HEK293T (cell line): ENCODE results near the gene VASH2.

Experiments used
- CTCF ChIA-PET: fragments of 350-600 bp; formaldehyde crosslinking; extraction: SDS; loops from one replicate; lab custom pipeline; 2021; ENCODE audit warnings: antibody characterized with exemption, inconsistent platforms; lab: Yijun Ruan, JAX
- POLR2A ChIA-PET: fragments of 350-600 bp; formaldehyde crosslinking; extraction: SDS; loops from one replicate; lab custom pipeline; 2020; ENCODE audit warnings: antibody characterized with exemption, inconsistent platforms; lab: Yijun Ruan, JAX
- DNase-seq: peaks from one replicate; pipeline ENCODE4 v3.0.0; 2012; ENCODE audit warnings: mixed read lengths; ENCODE audit errors: extremely low spot score
- ARNT ChIP-seq: fragments of 450-650 bp; IDR thresholded peaks from 2 replicates; pipeline ENCODE4 v1.6.1; 2017; ENCODE audit warnings: mild to moderate bottlenecking
- BHLHE40 ChIP-seq: fragments of 450-650 bp; IDR thresholded peaks from 2 replicates; pipeline ENCODE4 v1.6.1; 2016; ENCODE audit warnings: mild to moderate bottlenecking, moderate library complexity, borderline replicate concordance
- CTBP1 ChIP-seq: fragments of 450-650 bp; IDR thresholded peaks from 2 replicates; pipeline ENCODE4 v1.6.1; 2016; ENCODE audit warnings: borderline replicate concordance
- ELF4 ChIP-seq: fragments of 450-650 bp; IDR thresholded peaks from 2 replicates; pipeline ENCODE4 v1.6.1; 2017; ENCODE audit warnings: antibody characterized with exemption
- FOXA1 ChIP-seq: fragments of 450-650 bp; IDR thresholded peaks from 2 replicates; pipeline ENCODE4 v1.6.1; 2016; ENCODE audit warnings: mild to moderate bottlenecking
- FOXK2 ChIP-seq: fragments of 450-650 bp; IDR thresholded peaks from 2 replicates; pipeline ENCODE4 v1.6.1; 2016; ENCODE audit warnings: mild to moderate bottlenecking
- FOXM1 ChIP-seq: fragments of 450-650 bp; IDR thresholded peaks from 2 replicates; pipeline ENCODE4 v1.6.1; 2017; ENCODE audit warnings: mild to moderate bottlenecking, borderline replicate concordance
- HDGF ChIP-seq: fragments of 450-650 bp; IDR thresholded peaks from 2 replicates; pipeline ENCODE4 v1.6.1; 2017; ENCODE audit warnings: antibody characterized with exemption, borderline replicate concordance
- L3MBTL2 ChIP-seq: fragments of 450-650 bp; conservative IDR thresholded peaks from 2 replicates; pipeline ENCODE4 v1.6.1; 2016; ENCODE audit warnings: mild to moderate bottlenecking
- LEF1 ChIP-seq: fragments of 450-650 bp; IDR thresholded peaks from 2 replicates; pipeline ENCODE4 v1.6.1; 2017; ENCODE audit warnings: mild to moderate bottlenecking, borderline replicate concordance
- NFRKB ChIP-seq: fragments of 450-650 bp; IDR thresholded peaks from 2 replicates; pipeline ENCODE4 v1.6.1; 2016; ENCODE audit warnings: mild to moderate bottlenecking, moderate library complexity
- PKNOX1 ChIP-seq: fragments of 450-650 bp; IDR thresholded peaks from 2 replicates; pipeline ENCODE4 v1.6.1; 2016
- SP1 ChIP-seq: fragments of 450-650 bp; IDR thresholded peaks from 2 replicates; pipeline ENCODE4 v1.6.1; 2017
- SUZ12 ChIP-seq: fragments of 450-650 bp; IDR thresholded peaks from 2 replicates; pipeline ENCODE4 v1.6.1; 2016; ENCODE audit warnings: mild to moderate bottlenecking
- TARDBP ChIP-seq: fragments of 450-650 bp; IDR thresholded peaks from 2 replicates; pipeline ENCODE4 v1.6.1; 2016
- ZNF384 ChIP-seq: fragments of 450-650 bp; IDR thresholded peaks from 2 replicates; pipeline ENCODE4 v1.6.1; 2016

VASH2 gene

GRCh38 chr1:212938846-212939245, 11.5 kb upstream of the VASH2 start:
- ChIA-PET CTCF (no interaction called here), POLR2A (no interaction called here)
- TF ChIP-seq BHLHE40 (no peak), PKNOX1 (no peak), NFRKB (no peak), ELF4 (no peak), SP1 (no peak)
- DNase-seq, result no peak

- TF ChIP-seq NFRKB, result no peak
- TF ChIP-seq FOXM1, result no peak
- no peak for TF ChIP-seq PKNOX1
- TF ChIP-seq CTBP1, result no peak
- TF ChIP-seq ZNF384, result no peak
- no peak for DNase-seq
- CTCF ChIA-PET, result no interaction called here
- POLR2A ChIA-PET, result no interaction called here
Observed at GRCh38 chr1:212941452-212941851, 8.9 kb upstream of the VASH2 start.

- no peak for TF ChIP-seq L3MBTL2
- TF ChIP-seq LEF1, result no peak
- no peak for TF ChIP-seq TARDBP
- no peak for DNase-seq
- POLR2A ChIA-PET, result no interaction called here
- CTCF ChIA-PET, result no interaction called here
Observed at GRCh38 chr1:212942679-212943392, 7.5 kb upstream of the VASH2 start.

- no peak for DNase-seq
- POLR2A ChIA-PET, result no interaction called here
- TF ChIP-seq FOXA1, result no peak
- no peak for TF ChIP-seq HDGF
- no peak for TF ChIP-seq PKNOX1
- TF ChIP-seq ELF4, result no peak
- TF ChIP-seq ARNT, result no peak
- TF ChIP-seq BHLHE40, result no peak
- no peak for TF ChIP-seq LEF1
- no peak for TF ChIP-seq FOXK2
- TF ChIP-seq FOXM1, result no peak
- no peak for TF ChIP-seq TARDBP
- no peak for TF ChIP-seq SP1
- CTCF ChIA-PET, result no interaction called here
Observed at GRCh38 chr1:212943393-212943710, 7.0 kb upstream of the VASH2 start.

GRCh38 chr1:212944229-212944901, 6.0 kb upstream of the VASH2 start:
- no peak for TF ChIP-seq HDGF
- no peak for TF ChIP-seq SUZ12
- no peak for TF ChIP-seq CTBP1
- no peak for TF ChIP-seq NFRKB
- no peak for TF ChIP-seq ELF4
- no peak for TF ChIP-seq ARNT
- TF ChIP-seq TARDBP, result no peak
- TF ChIP-seq FOXK2, result no peak
- no peak for TF ChIP-seq PKNOX1
- no peak for TF ChIP-seq L3MBTL2
- no peak for TF ChIP-seq BHLHE40
- no peak for TF ChIP-seq ZNF384
- no peak for TF ChIP-seq LEF1
- no peak for TF ChIP-seq FOXM1
- no peak for TF ChIP-seq SP1
- CTCF ChIA-PET, result no interaction called here
- no peak for DNase-seq
- POLR2A ChIA-PET, result no interaction called here

- DNase-seq, result no peak
- ChIA-PET POLR2A (no interaction called here), CTCF (no interaction called here)
- TF ChIP-seq LEF1, result no peak
- no peak for TF ChIP-seq SUZ12
- TF ChIP-seq L3MBTL2, result no peak
- TF ChIP-seq FOXK2, result no peak
- no peak for TF ChIP-seq ZNF384
Observed at GRCh38 chr1:212945056-212945455, 5.3 kb upstream of the VASH2 start.
